ENCODE data around the gene MYRFL.

DNA sequence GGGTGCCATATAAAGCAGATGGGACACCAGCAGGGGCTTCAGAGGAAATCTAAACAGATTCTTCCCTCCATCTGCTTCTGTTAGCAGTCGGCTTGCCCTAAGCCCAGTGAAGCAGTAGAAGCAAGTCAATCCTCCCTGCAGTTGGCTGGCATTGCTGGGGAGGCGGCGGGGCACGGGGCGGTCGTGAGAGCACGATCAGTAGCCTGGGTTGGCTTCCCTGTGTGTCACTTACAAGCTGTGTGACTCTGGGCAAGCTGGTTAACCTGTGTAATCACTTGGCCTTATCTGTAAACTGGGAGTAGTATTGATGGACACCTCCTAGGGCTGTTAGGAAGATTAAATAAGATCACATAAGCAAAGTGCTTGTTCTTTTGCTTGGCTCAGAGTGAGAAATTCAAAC lies 19.4 kb downstream of the MYRFL start:
- TF ChIP-seq POLR2A (IDR thresholded peaks at IDR 0.05; ENCODE audit: low read length) (no peak), GATA1 (IDR thresholded peaks at IDR 0.05; ENCODE audit: low read depth, low read length) (no peak)
